Medulla oblongata (tissue), 1 donor: ENCODE results near the gene EHBP1.
"Not testable (repeated sequence)": the region's sequence is repeated elsewhere in the genome, so short reads cannot be mapped to it uniquely, and the experiment has no call there.

Experiments used
- DNase-seq: peaks from one replicate; pipeline ENCODE4 v3.0.0-alpha.2; 2015; ENCODE audit errors: extremely low spot score

EHBP1 gene

GRCh38 chr2:62736899-62737559 is 31.5 kb downstream of the EHBP1 start:
- no peak for DNase-seq

DNA sequence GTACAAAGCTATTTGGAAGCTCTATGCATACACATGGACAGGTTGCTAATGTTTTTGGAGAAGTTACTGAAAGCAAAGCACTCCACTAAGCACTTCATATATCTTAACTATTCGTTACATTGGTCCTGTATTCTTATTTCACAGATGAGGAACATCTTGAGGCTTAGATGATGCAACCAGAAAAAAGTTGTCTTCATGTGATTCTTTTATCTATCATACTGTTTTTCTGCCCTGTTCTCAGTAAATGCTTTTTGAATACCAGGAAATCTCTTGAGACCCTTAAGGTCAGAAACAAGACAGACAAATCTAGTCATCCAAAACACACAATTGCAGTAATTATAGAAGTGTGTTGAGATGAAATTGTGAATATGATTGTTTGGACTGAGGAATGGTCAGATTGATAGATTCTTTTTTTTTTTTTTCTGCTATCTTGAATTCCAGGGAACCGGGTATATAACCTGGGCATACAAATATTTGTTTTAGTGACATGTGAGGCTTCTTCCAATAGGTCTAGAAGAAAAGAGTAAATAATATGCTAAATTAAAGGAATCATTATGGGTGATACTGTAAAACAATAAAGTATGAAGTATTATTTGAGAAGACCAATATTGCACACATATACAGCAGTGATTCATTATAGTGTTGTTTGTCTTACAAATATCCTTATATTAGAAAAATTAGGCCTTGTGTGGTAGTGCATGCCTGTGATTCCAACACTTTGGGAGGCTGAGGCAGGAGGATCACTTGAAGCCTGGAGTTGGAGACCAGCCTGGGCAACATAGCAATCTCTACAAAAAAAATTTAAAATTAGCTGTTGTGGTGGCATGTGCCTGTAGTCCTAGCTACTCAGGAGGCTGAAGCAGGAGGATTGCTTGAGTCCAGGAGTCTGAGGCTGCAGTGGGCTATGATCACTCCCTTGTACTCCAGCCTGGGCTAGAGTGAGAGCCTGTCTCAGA is 33.7 kb downstream of the EHBP1 start:
- no peak for DNase-seq

GRCh38 chr2:62740221-62740620 is 34.7 kb downstream of the EHBP1 start:
- DNase-seq, result no peak

GRCh38 chr2:62741127-62741526 is 35.6 kb downstream of the EHBP1 start:
- no peak for DNase-seq

DNA sequence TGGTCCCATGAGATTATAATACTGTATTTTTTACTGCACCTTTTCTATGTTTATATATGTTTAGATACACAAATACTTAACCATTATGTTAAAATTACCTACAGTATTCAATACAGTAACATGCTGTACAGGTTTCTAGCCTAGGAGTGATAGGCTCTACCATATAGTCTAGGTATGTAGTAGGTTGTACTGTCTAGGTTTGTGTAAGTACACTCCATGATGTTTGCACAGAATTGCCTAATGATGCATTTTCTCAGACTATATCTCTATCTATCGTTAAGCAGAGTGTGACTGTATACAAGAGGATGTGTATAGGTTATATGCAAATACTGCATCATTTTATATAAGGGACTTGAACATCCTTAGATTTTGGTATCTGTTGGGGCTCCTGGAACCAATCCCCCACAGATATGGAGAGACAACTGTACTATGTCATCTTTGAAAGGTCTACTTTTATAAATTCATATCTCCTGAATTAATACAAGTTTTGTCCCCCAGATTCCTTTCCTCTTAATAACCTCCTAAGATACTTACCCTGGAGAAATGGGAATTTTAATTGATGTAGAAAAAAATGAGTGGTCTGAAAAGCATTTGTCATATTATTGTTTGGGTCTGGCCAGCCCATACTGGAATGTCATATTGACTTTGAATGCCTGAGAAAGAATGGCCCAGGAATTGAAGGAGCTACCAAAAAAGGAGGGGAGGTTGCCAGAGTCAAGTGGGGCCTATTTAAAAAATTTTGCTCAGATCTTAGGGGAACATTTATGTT is 36.6 kb downstream of the EHBP1 start:
- DNase-seq, result no peak

- no peak for DNase-seq
These were observed 38.0 kb downstream of the EHBP1 start for GRCh38 chr2:62743506-62743905.

GRCh38 chr2:62744603-62745002 is 39.1 kb downstream of the EHBP1 start:
- DNase-seq, result no peak

- DNase-seq, result no peak
These were observed 40.5 kb downstream of the EHBP1 start for GRCh38 chr2:62745891-62746481.

- no peak for DNase-seq
These were observed 41.7 kb downstream of the EHBP1 start for GRCh38 chr2:62747169-62747568.

DNA sequence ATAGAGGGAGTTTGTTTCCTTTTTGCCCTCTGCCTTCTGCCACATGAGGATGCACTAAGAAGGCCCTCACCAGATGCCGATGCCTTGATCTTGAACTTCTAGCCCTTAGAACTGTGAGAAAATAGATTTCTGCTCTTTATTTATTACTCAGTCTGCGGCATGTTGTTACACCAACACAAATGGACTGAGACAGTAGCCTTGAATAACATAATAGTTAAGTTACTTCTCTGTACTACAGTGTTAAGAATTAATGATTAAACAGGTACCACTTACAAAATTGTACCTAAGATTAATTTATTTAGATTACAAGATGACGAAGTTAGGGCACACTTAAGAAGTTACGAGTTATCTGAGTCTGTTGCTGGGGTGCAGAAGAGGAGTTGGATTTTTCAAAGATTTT is 42.4 kb downstream of the EHBP1 start:
- DNase-seq, result no peak

GRCh38 chr2:62749111-62749510 is 43.6 kb downstream of the EHBP1 start:
- not testable (repeated sequence) for DNase-seq

DNA sequence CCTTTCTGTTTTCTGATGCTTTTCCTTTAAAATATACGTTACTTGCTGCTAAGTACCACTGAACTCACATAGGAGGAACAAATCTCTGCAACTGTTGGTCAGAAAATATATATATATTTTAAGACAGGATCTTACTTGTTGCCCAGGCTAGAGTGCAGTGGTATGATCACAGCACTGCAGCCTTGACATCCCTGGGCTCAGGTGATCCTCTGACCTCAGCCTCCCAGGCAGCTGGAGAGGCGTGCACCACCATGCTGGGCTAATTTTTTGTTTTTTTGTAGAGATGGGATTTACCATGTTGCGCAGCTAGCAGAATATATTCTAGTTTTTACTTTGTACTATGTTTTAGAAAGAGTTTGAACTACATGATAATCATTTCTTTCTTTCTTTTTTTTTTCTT is 51.5 kb downstream of the EHBP1 start:
- no peak for DNase-seq

DNA sequence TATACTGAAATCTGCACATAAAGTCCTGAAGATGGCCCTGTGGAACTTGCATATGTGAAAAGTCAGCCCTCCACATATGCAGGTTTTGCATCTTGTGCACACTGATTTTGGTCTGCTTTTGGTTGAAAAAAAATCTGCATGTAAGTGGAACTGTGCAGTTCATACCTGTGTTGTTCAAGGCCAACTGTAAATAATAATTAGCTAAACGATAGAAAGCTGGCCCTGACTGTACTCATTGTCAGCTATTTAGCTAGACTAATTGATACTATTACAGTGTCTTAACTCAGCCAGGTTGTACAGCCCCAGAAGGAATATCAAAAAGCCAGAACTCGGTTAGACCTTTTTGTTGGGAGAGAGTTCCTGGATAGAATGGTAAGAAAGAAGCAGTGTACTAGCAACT is 54.5 kb downstream of the EHBP1 start:
- DNase-seq, result no peak

DNA sequence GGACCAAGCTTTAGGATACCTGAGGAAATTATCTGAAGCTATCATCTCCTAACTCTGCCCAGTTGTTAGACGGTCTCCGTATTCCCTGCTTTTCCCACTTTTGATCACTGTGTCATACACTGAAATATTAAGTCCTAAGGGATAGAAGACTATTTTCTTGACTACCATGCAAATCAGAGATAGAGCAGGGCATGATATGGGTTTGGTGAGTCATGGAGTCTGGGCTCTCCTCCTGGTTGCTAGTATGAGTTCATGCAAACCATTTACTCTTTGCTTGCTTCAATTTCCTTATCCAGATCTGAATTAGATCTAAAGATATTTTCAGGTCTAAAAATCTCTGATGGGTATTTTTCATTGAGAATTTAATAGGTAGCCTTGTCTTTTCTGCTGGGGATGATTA is 55.0 kb downstream of the EHBP1 start:
- DNase-seq, result no peak

- no peak for DNase-seq
These were observed 60.3 kb downstream of the EHBP1 start for GRCh38 chr2:62765619-62766376.

GRCh38 chr2:62768615-62769014 is 63.1 kb downstream of the EHBP1 start:
- DNase-seq, result no peak

GRCh38 chr2:62770629-62771028 is 65.1 kb downstream of the EHBP1 start:
- no peak for DNase-seq

DNA sequence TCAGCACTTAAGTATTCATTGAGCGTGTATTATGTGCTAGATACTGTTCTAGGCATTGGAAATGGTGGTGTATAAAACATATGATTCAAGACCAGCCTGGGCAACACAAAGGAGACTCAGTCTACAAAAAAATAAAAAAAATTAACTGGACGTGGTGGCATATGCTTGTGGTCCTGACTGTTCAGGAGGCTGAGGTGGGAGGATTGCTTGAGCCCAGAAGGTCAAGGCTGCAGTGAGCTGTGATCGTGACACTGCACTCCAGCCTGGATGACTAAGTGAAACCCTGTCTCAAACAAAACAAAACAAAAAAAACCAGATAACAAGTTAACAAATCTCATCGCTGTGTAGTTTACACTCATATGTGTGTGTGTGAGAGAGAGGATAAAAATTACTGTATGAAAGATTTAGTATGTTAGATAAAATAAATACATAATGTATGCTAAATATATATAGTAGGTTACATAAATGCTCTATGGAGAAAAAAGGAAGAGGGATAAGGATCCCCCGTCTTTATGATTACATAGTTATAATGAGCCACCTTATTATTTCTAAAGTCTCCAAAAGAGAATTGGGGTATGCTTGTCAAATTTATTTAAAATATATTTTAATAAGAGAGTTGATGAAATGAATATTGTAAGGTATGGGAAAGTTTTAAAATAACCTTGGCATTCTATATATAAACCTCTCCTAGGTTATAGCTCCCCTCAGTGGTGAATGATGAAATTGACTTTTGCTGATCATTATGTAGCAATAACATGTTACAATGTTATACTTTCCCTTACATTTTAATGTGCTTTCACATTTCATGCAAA is 69.2 kb downstream of the EHBP1 start:
- DNase-seq, result peak; percentile 52

GRCh38 chr2:62775367-62775668 is 69.8 kb downstream of the EHBP1 start:
- DNase-seq, result no peak

DNA sequence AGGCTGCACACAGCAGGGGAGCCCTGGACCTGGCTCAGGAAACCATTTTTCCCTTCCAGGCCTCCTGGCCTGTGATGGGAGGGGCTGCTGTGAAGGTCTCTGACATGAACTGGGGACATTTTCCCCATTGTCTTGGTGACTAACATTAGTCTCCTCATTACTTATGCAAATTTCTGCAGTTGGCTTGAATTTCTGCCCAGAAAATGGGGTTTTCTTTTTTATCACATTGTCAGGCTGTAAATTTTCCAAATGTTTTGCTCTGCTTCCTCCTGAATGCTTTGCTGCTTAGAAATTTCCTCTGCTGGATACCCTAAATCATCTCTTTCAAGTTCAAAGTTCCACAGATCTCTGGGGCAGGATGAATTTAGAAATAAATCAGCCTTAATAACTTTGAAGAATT is 78.2 kb downstream of the EHBP1 start:
- peak; percentile 11 for DNase-seq

DNA sequence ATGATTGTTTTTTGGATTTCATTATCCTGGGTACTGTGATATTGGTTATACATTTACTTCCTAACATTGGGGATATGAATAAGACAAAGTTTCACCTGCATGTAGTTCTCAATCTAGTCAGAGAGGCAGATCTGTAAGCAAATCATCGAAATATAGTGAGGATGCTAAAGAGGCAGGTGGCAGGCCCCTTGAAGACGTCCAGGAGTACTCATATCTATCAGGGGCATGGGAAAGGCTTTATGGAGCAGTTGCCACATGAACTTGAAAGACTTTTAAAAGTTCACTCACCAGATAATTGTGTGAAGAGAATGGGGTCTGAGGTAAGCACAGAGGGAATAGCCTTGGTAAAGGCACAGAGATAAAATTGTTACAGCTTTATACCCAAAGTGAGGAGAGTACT is 78.8 kb downstream of the EHBP1 start:
- no peak for DNase-seq
